Measurements from ENCODE around the gene GABARAPL1.

DNA sequence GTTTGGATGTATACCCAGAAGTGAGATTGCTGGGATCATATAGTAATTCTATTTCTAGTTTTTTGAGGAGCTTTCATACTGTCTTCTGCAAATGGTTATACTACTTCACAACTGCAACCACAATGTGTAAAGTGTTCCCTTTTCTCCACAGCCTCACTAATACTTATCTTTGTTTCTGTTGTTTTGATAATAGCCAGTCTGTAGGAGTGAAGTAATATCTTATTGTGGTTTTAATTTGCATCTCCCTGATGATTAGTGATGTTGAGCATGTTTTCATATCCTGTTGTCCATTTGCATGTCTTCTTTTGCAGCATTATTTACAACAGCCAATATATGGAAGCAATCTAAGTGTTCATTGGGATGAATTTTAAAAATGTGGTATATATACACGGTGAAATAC, 29.9 kb downstream of the GABARAPL1 start:
- TF ChIP-seq, protein P1, sequence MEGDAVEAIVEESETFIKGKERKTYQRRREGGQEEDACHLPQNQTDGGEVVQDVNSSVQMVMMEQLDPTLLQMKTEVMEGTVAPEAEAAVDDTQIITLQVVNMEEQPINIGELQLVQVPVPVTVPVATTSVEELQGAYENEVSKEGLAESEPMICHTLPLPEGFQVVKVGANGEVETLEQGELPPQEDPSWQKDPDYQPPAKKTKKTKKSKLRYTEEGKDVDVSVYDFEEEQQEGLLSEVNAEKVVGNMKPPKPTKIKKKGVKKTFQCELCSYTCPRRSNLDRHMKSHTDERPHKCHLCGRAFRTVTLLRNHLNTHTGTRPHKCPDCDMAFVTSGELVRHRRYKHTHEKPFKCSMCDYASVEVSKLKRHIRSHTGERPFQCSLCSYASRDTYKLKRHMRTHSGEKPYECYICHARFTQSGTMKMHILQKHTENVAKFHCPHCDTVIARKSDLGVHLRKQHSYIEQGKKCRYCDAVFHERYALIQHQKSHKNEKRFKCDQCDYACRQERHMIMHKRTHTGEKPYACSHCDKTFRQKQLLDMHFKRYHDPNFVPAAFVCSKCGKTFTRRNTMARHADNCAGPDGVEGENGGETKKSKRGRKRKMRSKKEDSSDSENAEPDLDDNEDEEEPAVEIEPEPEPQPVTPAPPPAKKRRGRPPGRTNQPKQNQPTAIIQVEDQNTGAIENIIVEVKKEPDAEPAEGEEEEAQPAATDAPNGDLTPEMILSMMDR (IDR thresholded peaks at IDR 0.05; ENCODE audit: poor library complexity, severe bottlenecking) = no peak
- TF ChIP-seq SMC3 (conservative IDR thresholded peaks at IDR 0.05; ENCODE audit: poor library complexity) (no peak), EZH2 (IDR thresholded peaks at IDR 0.05; ENCODE audit: borderline replicate concordance, insufficient read depth, low read length, poor library complexity, severe bottlenecking) (no peak), TAF1 (IDR thresholded peaks at IDR 0.05; ENCODE audit: low read depth) (no peak), EP300 (conservative IDR thresholded peaks at IDR 0.05; ENCODE audit: poor library complexity, severe bottlenecking) (no peak), MXI1 (conservative IDR thresholded peaks at IDR 0.05; ENCODE audit: poor library complexity, severe bottlenecking) (no peak), POLR2AphosphoS5 (IDR thresholded peaks at IDR 0.05) (no peak), RAD21 (conservative IDR thresholded peaks at IDR 0.05) (no peak)
- TF ChIP-seq, protein P2, sequence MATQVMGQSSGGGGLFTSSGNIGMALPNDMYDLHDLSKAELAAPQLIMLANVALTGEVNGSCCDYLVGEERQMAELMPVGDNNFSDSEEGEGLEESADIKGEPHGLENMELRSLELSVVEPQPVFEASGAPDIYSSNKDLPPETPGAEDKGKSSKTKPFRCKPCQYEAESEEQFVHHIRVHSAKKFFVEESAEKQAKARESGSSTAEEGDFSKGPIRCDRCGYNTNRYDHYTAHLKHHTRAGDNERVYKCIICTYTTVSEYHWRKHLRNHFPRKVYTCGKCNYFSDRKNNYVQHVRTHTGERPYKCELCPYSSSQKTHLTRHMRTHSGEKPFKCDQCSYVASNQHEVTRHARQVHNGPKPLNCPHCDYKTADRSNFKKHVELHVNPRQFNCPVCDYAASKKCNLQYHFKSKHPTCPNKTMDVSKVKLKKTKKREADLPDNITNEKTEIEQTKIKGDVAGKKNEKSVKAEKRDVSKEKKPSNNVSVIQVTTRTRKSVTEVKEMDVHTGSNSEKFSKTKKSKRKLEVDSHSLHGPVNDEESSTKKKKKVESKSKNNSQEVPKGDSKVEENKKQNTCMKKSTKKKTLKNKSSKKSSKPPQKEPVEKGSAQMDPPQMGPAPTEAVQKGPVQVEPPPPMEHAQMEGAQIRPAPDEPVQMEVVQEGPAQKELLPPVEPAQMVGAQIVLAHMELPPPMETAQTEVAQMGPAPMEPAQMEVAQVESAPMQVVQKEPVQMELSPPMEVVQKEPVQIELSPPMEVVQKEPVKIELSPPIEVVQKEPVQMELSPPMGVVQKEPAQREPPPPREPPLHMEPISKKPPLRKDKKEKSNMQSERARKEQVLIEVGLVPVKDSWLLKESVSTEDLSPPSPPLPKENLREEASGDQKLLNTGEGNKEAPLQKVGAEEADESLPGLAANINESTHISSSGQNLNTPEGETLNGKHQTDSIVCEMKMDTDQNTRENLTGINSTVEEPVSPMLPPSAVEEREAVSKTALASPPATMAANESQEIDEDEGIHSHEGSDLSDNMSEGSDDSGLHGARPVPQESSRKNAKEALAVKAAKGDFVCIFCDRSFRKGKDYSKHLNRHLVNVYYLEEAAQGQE (IDR thresholded peaks at IDR 0.05; ENCODE audit: borderline replicate concordance) = no peak

Data from neural cell (in vitro differentiated cells).